Left renal pelvis (tissue), 4 donors: Measurements from ENCODE around the gene ABO. TPM values are rescaled to one million over a fixed set of nuclear protein-coding genes. Genes with fewer than 3 reads are reported as not detected.
A peak's percentile ranks its signal among the peaks of the same experiment; 100 is the strongest.
"Not testable (repeated sequence)": the region's sequence is repeated elsewhere in the genome, so short reads cannot be mapped to it uniquely, and the experiment has no call there.

Experiments used
- DNase-seq, 4 donors: peaks; one replicate each; pipeline ENCODE4 v3.0.0-alpha.2; 2013; ENCODE audit warnings: low read depth in 4 of 4, low spot score in 3 of 4
- polyA plus RNA-seq, 4 donors: library from polyadenylated mRNA; unstranded; fragments of 120-200 nt; gene quantifications; one replicate each; pipeline ENCODE4 v1.2.1, GENCODE V29; 2013; ENCODE audit not compliant: insufficient read length in 4 of 4

ABO gene
- polyA plus RNA-seq, 4 donors: 3.0 to 29.2 (median 15.2) TPM

DNA sequence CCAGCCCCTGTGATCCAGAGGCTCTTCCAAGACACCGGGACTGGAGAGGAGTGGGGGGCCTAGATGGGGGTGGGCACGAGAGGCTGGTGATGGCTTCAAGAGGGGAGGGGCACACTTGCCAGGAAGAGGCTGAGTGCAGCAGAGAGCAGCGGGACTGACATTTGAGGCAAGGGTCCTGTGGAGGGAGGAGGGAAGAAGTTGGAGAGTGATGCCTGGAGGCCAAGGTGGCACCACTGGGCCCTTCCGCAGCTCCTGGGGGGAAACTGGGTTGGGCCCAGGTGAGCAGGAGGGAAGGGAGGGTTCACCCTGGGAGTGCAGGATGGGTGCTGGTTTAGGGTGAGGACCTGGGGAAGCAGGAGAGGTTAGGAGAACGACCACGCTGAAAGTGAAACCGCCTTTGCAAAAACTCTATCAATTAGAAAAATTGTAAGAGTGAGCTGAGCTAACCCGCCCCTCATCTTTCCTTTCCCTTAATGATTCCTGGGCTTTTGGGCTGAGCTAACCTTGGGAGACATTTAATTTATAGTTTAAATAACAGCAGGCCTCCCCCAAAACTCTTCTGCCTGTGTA, 26.2 kb downstream of the ABO start:
- DNase-seq: no peak

DNA sequence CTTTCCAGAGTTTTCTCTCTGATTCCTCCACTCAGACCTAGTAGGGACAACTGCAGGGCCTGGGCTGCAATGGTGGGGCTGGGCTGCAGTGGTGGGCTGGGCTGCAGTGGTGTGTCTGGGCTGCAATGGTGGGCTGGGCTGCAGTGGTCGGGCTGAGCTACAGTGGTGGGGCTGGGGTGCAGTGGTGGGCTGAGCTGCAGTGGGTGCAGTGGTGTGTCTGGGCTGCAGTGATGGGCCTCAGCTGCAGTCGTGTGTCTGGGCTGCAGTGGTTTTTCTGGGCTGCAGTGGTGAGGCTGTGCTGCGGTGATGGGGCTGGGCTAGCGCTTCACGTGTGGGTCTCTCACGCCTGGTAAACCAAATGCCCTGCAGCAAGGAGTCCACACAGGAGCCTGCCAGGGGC, 27.4 kb downstream of the ABO start:
- DNase-seq: no peak

- no peak for DNase-seq
Measured at GRCh38 chr9:133246991-133247390, 28.0 kb downstream of the ABO start.

- no peak for DNase-seq
Measured at GRCh38 chr9:133246562-133246961, 28.4 kb downstream of the ABO start.

DNA sequence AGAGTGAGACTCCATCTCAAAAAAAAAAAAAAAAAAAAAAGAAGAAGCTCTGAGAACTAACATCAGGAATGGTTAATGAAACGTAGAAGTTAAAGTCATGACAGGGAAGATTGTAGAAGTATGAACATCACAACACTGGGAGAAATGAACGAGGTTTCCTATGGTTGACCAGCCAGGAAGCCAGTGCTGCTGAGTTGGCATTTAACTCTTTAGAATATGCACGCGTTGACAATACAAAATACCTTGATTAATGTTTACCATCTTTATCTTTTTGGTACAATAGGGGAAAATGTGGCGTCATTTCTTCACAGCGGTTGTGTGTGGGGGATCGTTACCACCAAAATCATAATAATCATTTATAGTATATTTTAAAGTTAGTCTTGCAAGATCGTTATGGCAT, 32.0 kb downstream of the ABO start:
- no peak for DNase-seq

- no peak for DNase-seq
Measured at GRCh38 chr9:133242241-133242640, 32.8 kb downstream of the ABO start.

GRCh38 chr9:133239533-133240090, 35.4 kb downstream of the ABO start:
- DNase-seq: no peak

DNA sequence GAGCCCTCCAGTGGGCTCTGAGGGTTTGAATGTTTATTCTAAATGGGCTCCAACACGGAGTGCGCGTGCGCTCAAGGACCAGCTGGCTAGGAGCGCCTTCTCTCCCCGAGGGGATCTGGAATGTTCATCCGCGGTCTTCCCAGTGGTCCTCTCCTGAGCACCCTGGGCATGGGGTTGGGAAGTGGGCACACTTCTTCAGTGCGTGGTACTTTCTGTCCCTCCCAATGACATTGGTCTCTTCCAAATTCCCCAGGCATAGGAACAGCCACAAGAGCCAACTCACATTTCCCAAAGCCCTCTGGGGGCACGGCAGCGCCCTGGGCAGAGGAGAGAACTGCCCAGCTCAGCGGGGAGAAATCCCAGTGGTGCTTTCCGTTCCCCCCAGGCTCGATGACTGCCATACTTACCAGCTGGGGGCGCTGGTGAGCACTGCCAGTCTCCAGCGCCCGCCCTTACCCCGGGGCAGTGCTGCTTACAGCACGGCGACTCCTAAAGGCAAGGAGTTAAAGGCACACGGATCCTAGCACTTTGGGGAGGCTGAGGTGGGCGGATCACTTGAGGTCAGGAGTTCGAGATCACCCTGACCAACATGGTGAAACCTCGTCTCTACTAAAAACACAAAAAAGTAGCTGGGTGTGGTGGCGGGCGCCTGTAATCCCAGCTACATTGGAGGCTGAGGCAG, 36.0 kb downstream of the ABO start:
- peak in 1 of 4 donors; percentile 37 for DNase-seq

GRCh38 chr9:133238272-133238850, 36.6 kb downstream of the ABO start:
- DNase-seq: peak in 2 of 4 donors; percentile 24 to 36

- DNase-seq: peak in 1 of 4 donors; percentile 36
Measured at GRCh38 chr9:133237035-133237731, 37.8 kb downstream of the ABO start.

DNA sequence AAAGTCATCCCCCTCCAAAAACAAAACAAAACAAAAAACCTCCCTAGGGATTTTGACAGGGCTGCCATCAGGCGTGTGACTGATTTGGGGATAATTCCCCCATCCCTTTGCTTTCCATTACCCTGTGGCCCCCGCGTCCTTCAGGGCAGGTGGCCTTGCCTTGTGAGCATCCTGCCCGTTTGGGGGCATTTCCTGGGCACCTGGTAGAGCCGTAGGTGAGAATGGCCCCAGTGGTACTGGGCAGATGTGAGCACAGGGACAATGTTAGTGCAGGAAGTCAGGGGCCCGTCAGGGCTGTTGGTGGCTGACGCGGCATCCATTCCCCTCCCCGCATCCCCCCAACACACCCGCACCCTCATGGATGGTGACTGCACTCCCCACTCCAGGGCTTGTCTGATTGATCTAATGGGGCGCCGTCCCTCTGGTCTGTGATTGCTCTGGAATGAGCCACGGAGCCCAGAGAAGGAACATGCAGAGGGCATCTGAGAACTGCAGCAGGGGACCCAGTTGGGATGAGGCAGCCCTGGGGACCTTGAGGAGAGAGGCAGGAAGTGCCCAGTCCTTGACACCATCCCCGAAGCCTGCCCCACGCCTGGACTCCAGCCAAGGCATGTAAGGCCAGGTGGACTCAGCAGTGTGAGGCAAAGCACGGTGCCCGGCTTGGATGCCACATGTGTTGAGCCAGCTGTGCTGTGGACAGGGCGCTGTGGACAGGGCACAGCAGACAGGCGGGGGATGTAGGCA, 38.5 kb downstream of the ABO start:
- DNase-seq: not testable (repeated sequence)

DNA sequence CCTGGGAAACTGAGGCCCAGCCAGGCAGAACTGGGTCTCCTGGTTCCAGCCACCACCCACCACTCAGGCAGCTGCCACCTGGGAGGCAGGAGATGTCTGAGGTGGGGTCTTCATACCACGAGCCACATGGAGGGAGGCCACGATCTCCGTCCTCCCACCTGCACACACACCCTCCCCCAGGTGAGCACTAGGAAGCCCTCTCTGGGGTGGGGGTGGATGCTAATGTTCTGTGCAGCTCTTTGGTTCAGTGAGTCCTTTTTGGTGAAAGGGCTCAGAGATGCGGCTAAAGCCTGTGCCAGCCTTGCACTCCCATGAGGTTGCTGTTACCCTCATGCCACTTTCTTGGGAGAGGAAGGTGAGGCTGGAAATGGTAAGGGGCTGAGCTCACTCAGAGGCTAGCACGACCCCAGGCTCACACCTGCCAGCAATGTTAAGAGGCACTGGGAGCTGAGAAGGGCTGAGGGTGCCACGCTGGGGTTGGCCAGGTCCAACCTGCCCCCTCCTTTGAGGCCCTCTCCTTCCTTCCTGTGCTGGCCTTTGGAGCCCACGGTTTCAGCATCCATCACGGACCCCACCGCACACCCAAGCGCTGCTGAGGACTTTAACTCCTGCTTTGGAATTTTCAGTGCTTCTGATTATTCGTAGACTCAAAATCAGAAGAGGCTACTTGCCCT, 39.3 kb downstream of the ABO start:
- no peak for DNase-seq

GRCh38 chr9:133234577-133235322, 40.3 kb downstream of the ABO start:
- no peak for DNase-seq

DNA sequence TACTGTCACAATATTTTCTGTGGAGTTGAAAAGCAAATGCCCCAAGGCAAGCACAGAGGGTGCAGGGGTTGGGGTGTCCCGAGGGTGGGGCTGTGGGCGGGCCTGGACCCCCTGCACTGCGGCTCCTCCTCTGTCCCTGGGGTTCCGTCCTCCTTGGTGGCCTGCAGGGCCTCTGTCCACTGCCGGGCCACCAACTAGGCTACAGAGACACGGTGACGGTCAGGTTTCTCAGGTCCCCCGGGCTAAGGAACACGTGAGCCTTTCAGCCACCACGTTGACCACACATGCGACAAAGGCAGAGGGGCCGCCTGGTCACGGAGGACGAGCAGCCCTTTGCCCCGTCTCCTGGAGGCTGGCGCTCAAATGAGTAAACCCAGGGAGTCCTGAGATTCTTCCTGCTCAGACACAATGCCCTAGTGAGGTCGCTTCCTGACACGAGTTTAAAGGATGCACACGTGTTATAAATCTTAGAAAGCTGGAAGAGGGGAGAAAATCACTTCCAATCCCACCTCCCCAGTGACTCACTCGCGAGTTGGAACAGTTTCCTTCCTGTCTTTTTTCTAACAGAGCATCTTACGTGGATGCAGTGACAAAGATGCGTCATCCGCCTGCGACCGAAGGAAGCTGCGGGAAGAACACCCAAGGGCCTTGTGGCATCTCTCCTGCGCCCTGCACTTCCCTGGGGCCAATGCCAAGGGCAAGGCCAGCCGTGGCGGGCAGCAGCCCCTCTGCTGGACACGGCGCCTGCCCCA, 41.1 kb downstream of the ABO start:
- no peak for DNase-seq

DNA sequence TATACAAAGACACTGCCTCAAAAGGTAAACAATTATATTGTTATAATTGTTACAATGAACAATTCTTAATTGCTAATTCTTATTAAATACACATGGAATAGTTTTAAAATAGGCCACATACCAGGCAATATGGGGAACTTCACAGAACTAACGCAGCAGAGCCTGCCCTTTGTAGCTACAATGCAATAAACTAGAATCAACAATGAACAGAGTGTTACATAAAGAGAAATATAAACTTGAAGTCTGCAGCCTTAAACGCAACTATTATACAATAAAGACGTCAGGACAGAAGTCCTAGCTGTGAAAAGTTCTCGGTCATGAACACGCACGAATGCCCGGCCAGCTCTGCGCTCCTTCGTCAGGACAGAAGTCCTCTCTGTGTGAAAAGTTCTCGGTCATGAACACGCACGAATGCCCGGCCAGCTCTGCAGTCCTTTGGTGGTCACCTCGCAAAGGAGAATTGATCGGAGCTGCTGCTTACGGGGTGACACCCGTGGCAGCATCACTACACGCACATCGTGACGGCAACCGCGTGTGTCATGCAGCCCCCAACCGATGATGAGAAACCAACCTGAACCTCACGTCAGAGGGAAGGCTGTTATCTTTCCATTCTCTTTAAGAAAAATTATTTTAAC, 43.0 kb downstream of the ABO start:
- not testable (repeated sequence) for DNase-seq

DNA sequence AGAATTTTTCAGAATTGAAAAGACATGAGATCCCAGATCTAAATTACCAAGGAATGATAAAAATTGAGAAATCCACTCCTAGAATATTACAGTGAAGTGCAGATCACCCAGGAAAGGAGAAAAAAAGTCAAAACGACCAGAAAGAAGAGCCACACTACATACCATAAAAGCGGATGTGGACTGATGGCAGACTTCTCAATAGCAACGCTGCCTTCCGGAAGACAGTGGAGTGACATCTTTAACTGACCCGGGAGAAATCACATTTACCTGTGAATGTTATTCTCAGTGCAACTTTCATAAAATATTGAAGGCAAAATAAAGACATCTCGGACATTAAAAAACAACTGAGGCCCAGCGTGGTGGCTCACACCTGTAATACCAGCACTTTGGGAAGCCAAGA, 44.5 kb downstream of the ABO start:
- not testable (repeated sequence) for DNase-seq

DNA sequence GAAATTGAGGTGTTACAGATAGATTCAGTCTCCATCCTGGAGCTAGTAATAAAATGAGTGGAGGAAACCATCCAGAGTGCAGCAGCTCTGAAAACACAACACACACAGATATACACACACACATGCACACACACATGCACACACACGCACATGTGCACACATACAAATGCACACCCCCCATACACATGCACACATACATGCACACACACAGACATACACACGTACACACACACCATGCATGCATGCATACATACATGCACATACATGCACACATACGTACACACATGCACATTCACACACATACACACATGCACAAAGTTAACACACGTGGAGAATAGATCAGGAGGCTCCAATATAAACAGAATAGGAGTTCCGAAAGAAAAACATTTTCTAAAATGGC, 44.9 kb downstream of the ABO start:
- DNase-seq: no peak
